ENCODE results near the gene EIF3D.

The EIF3D gene, protein sequence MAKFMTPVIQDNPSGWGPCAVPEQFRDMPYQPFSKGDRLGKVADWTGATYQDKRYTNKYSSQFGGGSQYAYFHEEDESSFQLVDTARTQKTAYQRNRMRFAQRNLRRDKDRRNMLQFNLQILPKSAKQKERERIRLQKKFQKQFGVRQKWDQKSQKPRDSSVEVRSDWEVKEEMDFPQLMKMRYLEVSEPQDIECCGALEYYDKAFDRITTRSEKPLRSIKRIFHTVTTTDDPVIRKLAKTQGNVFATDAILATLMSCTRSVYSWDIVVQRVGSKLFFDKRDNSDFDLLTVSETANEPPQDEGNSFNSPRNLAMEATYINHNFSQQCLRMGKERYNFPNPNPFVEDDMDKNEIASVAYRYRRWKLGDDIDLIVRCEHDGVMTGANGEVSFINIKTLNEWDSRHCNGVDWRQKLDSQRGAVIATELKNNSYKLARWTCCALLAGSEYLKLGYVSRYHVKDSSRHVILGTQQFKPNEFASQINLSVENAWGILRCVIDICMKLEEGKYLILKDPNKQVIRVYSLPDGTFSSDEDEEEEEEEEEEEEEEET

DNA sequence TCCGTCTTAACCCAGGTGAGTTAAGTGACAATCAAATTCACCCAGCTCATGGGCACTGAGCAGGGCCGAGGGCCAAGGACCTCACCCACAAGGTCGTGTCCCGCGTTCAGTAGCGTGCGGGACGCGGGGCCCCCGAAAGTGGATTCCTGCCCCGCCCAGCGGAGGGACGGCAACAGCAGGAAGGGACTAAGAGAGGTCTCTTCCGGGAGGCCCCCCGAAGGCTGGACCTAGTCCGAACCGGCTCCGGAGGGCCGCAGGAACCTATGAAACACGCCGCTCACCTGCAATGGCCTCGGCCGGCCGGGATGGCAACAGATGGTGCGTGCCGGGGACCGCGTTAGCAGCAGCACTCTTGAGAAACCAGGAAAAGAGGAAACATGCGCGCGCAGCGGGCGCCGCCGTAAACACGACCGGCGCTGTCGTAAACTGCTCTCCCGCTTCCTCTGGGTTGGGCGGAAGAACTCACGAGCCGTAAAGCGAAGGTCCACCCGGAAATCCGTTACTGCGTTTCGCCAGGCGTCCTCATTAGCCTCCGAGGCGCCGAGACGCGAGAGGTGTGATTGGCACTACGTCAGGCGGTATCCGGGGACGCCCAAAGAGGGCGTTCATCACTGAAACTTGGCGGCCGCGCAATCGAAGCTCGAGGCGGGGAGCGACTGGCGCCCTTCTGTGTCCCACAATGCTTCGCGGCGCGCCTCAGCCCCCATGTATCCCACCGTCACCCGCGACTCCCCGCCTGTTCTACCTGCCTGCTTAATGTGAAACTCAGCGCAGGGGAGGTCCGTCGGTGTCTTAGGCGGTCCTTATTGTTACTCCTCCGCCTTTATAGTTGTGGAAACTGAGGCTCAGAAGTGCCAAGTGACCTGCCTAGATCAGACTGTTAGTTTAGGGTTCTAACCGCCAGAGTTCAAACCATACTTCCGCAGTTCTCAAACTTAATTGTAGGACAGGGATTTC, at the start of gene EIF3D:
EIF3D (minus strand) TSS at position 372 of the 957 bp plus-strand sequence. CDS start 3,045 bp downstream, outside the sequence.
- H3K4me3 ChIP-seq (ENCODE audit: low read depth in 1 of 5, low read length in 5 of 5): peak within 1 kb of the TSS; percentile 80 to 96 (median 90)
- no peaks in the 10 kb centered on the region for H3K9me3 ChIP-seq (ENCODE audit: control insufficient read depth in 5 of 5, low read length in 5 of 5)
- peak within 1 kb of the TSS; percentile 81 to 95 (median 92) for H3K9ac ChIP-seq (ENCODE audit: low read length in 5 of 5)
- H3K27me3 ChIP-seq (ENCODE audit: control insufficient read depth in 5 of 5, insufficient read depth in 4 of 5, low read length in 5 of 5): no peaks in the 10 kb centered on the region
- H3K36me3 ChIP-seq (ENCODE audit: control insufficient read depth in 5 of 5, insufficient read depth in 5 of 5, low read length in 5 of 5): peaks cover 15 to 30% (median 25%) of the 10 kb centered on the region in 5 donors
- H3K27ac ChIP-seq (ENCODE audit: low read depth, low read length): peak within 1 kb of the TSS; percentile 91
- peaks cover 0 to 29% (median 23%) of the 10 kb centered on the region in 5 donors for H3K4me1 ChIP-seq (ENCODE audit: control insufficient read depth in 5 of 5, insufficient read depth in 5 of 5, low read length in 5 of 5)

DNA sequence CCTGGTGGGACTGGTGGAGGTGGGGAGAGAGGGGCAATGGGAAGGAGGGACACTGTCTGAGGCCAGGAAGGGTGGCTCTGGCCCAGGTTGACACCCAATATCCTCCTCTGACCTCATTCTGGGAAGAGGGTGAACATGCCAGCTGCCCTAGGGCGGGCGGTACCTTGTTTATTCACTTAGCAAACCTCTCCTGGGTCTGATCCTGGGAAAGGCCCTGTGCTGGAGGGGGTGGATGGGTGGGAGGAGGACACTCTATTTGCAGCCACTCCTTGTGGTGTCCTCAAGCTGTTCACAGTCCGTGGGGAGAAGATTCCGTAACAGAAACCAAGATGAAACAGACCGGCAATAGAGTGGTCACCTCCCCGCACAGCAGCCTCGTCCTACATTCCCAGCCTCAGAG, 49.7 kb upstream of the EIF3D start:
- H3K36me3 ChIP-seq (ENCODE audit: control insufficient read depth in 5 of 5, insufficient read depth in 5 of 5, low read length in 5 of 5): no peaks in the 10 kb centered on the region
- H3K9me3 ChIP-seq (ENCODE audit: control insufficient read depth in 5 of 5, low read length in 5 of 5): no peaks in the 10 kb centered on the region
- no peak overlapping the region for H3K4me3 ChIP-seq (ENCODE audit: low read depth in 1 of 5, low read length in 5 of 5)
- H3K9ac ChIP-seq (ENCODE audit: low read length in 5 of 5): no peak overlapping the region
- H3K4me1 ChIP-seq (ENCODE audit: control insufficient read depth in 5 of 5, insufficient read depth in 5 of 5, low read length in 5 of 5): no peaks in the 10 kb centered on the region
- H3K27ac ChIP-seq (ENCODE audit: low read depth, low read length): no peak overlapping the region
- H3K27me3 ChIP-seq (ENCODE audit: control insufficient read depth in 5 of 5, insufficient read depth in 4 of 5, low read length in 5 of 5): peaks cover 0 to 21% (median 4%) of the 10 kb centered on the region in 5 donors

DNA sequence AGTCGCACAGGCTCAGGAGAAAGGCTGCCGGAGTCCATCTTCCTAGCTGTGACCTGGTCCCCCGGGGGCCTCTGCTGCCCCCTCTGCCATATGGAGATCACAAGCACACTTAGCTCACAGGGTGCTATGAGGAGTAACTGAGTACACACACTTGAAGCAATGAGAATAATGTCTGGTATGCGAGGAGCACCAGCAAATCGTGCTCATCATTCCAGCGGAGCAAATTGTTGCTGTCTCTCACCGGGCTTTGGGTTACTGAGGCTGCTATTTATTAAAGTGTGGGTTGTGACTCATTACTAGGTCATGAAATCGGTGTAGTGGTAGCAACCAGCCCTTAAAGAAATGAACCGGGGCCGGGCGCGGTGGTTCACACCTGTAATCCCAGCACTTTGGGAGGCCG, 48.1 kb upstream of the EIF3D start:
- Histone ChIP-seq H3K4me1 (ENCODE audit: control insufficient read depth in 5 of 5, insufficient read depth in 5 of 5, low read length in 5 of 5) (no peaks in the 10 kb centered on the region), H3K9me3 (ENCODE audit: control insufficient read depth in 5 of 5, low read length in 5 of 5) (no peaks in the 10 kb centered on the region), H3K4me3 (ENCODE audit: low read depth in 1 of 5, low read length in 5 of 5) (no peak overlapping the region), H3K36me3 (ENCODE audit: control insufficient read depth in 5 of 5, insufficient read depth in 5 of 5, low read length in 5 of 5) (no peaks in the 10 kb centered on the region), H3K27ac (ENCODE audit: low read depth, low read length) (no peak overlapping the region), H3K27me3 (ENCODE audit: control insufficient read depth in 5 of 5, insufficient read depth in 4 of 5, low read length in 5 of 5) (peaks cover 0 to 21% (median 4%) of the 10 kb centered on the region in 5 donors), H3K9ac (ENCODE audit: low read length in 5 of 5) (no peak overlapping the region)

DNA sequence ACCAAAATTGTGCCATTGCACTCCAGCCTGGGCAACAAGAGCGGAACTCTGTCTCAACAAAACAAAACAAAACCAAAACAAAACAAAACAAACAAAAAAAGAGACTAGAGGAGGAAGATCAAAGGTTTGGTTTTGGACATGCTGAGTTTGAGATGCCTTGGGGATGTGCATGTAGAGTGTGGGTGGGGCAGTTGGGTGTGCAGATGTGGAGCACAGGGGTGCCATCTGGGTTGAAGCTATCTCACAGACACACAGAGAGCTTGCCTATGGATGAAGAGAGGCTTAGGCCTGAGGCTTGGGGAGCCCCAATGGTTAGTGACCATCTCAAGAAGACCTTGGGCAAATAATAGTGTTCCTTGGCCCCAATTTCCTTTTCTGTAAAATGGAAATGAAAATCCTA, 45.8 kb upstream of the EIF3D start:
- H3K4me3 ChIP-seq (ENCODE audit: low read depth in 1 of 5, low read length in 5 of 5): no peak overlapping the region
- peaks cover 0 to 4% (median 0%) of the 10 kb centered on the region in 5 donors for H3K4me1 ChIP-seq (ENCODE audit: control insufficient read depth in 5 of 5, insufficient read depth in 5 of 5, low read length in 5 of 5)
- H3K9ac ChIP-seq (ENCODE audit: low read length in 5 of 5): no peak overlapping the region
- peaks cover 0 to 17% (median 4%) of the 10 kb centered on the region in 5 donors for H3K27me3 ChIP-seq (ENCODE audit: control insufficient read depth in 5 of 5, insufficient read depth in 4 of 5, low read length in 5 of 5)
- H3K36me3 ChIP-seq (ENCODE audit: control insufficient read depth in 5 of 5, insufficient read depth in 5 of 5, low read length in 5 of 5): no peaks in the 10 kb centered on the region
- no peak overlapping the region for H3K27ac ChIP-seq (ENCODE audit: low read depth, low read length)
- no peaks in the 10 kb centered on the region for H3K9me3 ChIP-seq (ENCODE audit: control insufficient read depth in 5 of 5, low read length in 5 of 5)

DNA sequence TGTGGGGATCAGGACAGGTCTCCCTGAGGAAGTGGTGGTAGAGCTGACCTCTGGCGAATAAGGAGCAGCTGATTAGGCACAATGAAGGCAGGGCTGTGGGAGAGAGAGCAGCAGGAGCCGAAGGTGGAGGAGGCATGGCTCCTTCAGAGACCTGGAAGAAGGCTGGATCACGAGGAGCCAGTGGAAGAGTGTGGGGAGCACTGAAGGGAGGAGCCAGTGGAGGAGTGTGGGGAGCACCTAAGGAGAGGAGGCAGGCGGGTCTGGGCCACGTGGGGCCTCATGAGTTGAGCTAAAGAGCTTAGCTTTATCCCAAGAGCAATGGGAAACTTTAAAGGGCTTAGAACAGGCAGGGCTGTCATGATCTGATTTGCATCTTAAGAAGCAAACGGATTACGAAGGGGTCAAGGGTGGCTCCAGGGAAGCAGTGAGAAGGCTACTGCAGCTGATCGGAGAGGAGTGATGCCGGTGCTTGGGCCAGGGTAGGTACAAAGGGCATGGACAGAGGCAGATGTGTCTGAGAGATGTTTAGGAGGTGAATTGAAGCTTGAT, 44.9 kb upstream of the EIF3D start:
- no peaks in the 10 kb centered on the region for H3K9me3 ChIP-seq (ENCODE audit: control insufficient read depth in 5 of 5, low read length in 5 of 5)
- no peak overlapping the region for H3K27ac ChIP-seq (ENCODE audit: low read depth, low read length)

DNA sequence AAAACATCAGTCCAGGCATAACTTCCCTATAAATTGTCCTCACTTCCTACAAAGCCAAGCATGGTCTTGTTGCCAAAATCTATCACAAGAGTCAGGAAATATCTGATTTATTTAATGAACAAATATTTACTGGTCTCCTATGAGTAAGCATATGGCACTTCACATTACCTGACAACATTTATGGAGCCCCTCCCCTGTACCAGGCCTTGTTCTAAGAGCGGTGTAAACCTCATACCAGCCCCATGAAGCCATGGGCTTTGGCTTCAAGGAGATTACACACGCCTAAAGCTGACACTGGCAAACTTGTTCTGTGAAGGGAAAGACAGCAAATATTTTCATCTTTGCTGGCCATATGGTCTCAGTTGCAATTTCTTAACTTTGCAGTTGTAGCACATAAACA, 43.0 kb upstream of the EIF3D start:
- H3K4me3 ChIP-seq (ENCODE audit: low read depth in 1 of 5, low read length in 5 of 5): no peak overlapping the region
- no peak overlapping the region for H3K27ac ChIP-seq (ENCODE audit: low read depth, low read length)
- H3K9me3 ChIP-seq (ENCODE audit: control insufficient read depth in 5 of 5, low read length in 5 of 5): no peaks in the 10 kb centered on the region
- peaks cover 0 to 8% (median 4%) of the 10 kb centered on the region in 5 donors for H3K27me3 ChIP-seq (ENCODE audit: control insufficient read depth in 5 of 5, insufficient read depth in 4 of 5, low read length in 5 of 5)
- peaks cover 0 to 4% (median 0%) of the 10 kb centered on the region in 5 donors for H3K4me1 ChIP-seq (ENCODE audit: control insufficient read depth in 5 of 5, insufficient read depth in 5 of 5, low read length in 5 of 5)
- no peak overlapping the region for H3K9ac ChIP-seq (ENCODE audit: low read length in 5 of 5)
- H3K36me3 ChIP-seq (ENCODE audit: control insufficient read depth in 5 of 5, insufficient read depth in 5 of 5, low read length in 5 of 5): no peaks in the 10 kb centered on the region

More for the DNA sequence above, 44.9 kb upstream of the EIF3D start:
- H3K4me1 ChIP-seq (ENCODE audit: control insufficient read depth in 5 of 5, insufficient read depth in 5 of 5, low read length in 5 of 5): peaks cover 0 to 4% (median 0%) of the 10 kb centered on the region in 5 donors
- no peaks in the 10 kb centered on the region for H3K36me3 ChIP-seq (ENCODE audit: control insufficient read depth in 5 of 5, insufficient read depth in 5 of 5, low read length in 5 of 5)
- no peak overlapping the region for H3K9ac ChIP-seq (ENCODE audit: low read length in 5 of 5)
- H3K27me3 ChIP-seq (ENCODE audit: control insufficient read depth in 5 of 5, insufficient read depth in 4 of 5, low read length in 5 of 5): peaks cover 0 to 13% (median 4%) of the 10 kb centered on the region in 5 donors
- H3K4me3 ChIP-seq (ENCODE audit: low read depth in 1 of 5, low read length in 5 of 5): no peak overlapping the region

DNA sequence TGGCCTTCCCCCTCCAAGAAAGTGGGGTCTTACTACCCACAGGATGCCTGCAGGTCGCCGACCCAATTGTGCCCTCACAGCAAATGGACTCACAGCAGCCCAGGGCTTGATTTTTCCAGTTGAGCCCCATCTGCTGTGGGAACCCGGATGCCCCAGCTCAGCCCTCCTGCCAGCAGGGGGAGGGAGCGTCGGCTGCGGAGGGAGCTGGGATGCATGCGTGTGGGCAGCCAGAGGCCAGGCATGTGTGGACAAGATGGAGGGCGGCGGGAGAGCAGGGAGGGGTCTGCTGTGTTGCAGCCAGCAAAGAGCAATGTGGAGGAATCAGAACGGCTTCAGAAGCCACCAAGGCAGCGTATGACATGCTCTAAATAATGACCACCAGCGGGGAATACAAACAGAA, 41.0 kb upstream of the EIF3D start:
- H3K4me1 ChIP-seq (ENCODE audit: control insufficient read depth in 5 of 5, insufficient read depth in 5 of 5, low read length in 5 of 5): peaks cover 0 to 4% (median 0%) of the 10 kb centered on the region in 5 donors
- no peak overlapping the region for H3K9ac ChIP-seq (ENCODE audit: low read length in 5 of 5)
- no peaks in the 10 kb centered on the region for H3K9me3 ChIP-seq (ENCODE audit: control insufficient read depth in 5 of 5, low read length in 5 of 5)
- H3K27ac ChIP-seq (ENCODE audit: low read depth, low read length): no peak overlapping the region
- no peak overlapping the region for H3K4me3 ChIP-seq (ENCODE audit: low read depth in 1 of 5, low read length in 5 of 5)
- H3K36me3 ChIP-seq (ENCODE audit: control insufficient read depth in 5 of 5, insufficient read depth in 5 of 5, low read length in 5 of 5): no peaks in the 10 kb centered on the region
- H3K27me3 ChIP-seq (ENCODE audit: control insufficient read depth in 5 of 5, insufficient read depth in 4 of 5, low read length in 5 of 5): peaks cover 10 to 17% (median 12%) of the 10 kb centered on the region in 5 donors

DNA sequence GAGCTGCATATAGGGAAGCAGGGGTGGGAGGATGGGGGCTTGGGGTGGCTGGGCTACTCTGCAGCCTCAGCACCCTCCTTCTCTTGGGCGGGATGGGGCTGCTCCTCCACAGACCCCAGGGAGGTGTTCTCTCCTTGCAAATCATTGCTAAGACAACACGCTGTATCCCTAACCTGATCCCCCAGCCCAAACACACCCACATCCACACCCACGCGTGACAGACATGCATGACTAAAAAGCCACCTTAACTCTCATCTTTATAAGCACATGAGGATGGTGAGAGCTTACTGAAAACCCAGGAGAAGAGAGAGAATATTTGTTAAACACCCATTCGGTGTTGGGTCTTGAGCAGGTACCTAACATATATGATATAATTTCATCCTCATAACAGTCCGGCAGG, 39.9 kb upstream of the EIF3D start:
- Histone ChIP-seq H3K27me3 (ENCODE audit: control insufficient read depth in 5 of 5, insufficient read depth in 4 of 5, low read length in 5 of 5) (peaks cover 8 to 18% (median 17%) of the 10 kb centered on the region in 5 donors), H3K4me1 (ENCODE audit: control insufficient read depth in 5 of 5, insufficient read depth in 5 of 5, low read length in 5 of 5) (peaks cover 0 to 4% (median 0%) of the 10 kb centered on the region in 5 donors), H3K36me3 (ENCODE audit: control insufficient read depth in 5 of 5, insufficient read depth in 5 of 5, low read length in 5 of 5) (no peaks in the 10 kb centered on the region), H3K4me3 (ENCODE audit: low read depth in 1 of 5, low read length in 5 of 5) (no peak overlapping the region), H3K9ac (ENCODE audit: low read length in 5 of 5) (no peak overlapping the region), H3K27ac (ENCODE audit: low read depth, low read length) (no peak overlapping the region), H3K9me3 (ENCODE audit: control insufficient read depth in 5 of 5, low read length in 5 of 5) (no peaks in the 10 kb centered on the region)

DNA sequence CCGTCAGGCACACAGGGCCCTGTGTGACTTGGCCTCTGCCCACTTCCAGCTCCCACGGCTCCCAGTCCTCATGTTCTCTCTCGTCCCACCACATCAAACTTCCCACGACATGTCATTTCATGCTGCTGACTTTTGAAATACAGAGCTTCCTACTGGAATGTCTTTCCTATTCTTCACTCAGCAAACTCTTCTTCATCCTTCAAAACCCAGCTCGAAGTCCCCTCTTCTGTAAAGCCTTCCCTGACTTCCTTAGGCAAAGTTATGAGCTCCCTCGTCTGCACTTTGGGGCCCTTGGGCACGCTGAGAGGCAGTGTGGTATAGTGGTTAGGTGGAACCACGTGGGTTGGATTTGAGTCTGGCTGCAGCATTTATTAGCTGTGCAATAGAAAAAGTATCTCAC, 37.8 kb upstream of the EIF3D start:
- Histone ChIP-seq H3K9ac (ENCODE audit: low read length in 5 of 5) (no peak overlapping the region), H3K4me3 (ENCODE audit: low read depth in 1 of 5, low read length in 5 of 5) (no peak overlapping the region), H3K27me3 (ENCODE audit: control insufficient read depth in 5 of 5, insufficient read depth in 4 of 5, low read length in 5 of 5) (peaks cover 11 to 27% (median 21%) of the 10 kb centered on the region in 5 donors), H3K36me3 (ENCODE audit: control insufficient read depth in 5 of 5, insufficient read depth in 5 of 5, low read length in 5 of 5) (no peaks in the 10 kb centered on the region), H3K4me1 (ENCODE audit: control insufficient read depth in 5 of 5, insufficient read depth in 5 of 5, low read length in 5 of 5) (peaks cover 0 to 14% (median 0%) of the 10 kb centered on the region in 5 donors), H3K27ac (ENCODE audit: low read depth, low read length) (no peak overlapping the region), H3K9me3 (ENCODE audit: control insufficient read depth in 5 of 5, low read length in 5 of 5) (no peaks in the 10 kb centered on the region)

Measured in subcutaneous abdominal adipose tissue (tissue), 5 donors.